ENCODE data around the gene HGFAC. TPM values are rescaled to one million over a fixed set of nuclear protein-coding genes. Genes with fewer than 3 reads are reported as not detected.

The HGFAC gene
- total and polyA plus RNA-seq, 2 of the 13 experiments (the other 11 are each of a cell fraction or from before 2014, with no cell fraction given) = 8.5 to 63.6 TPM

- TF ChIP-seq RERE (CRISPR knock-in tag; IDR thresholded peaks at IDR 0.05; ENCODE audit: low read depth) (no peak), ZNF225 (CRISPR knock-in tag; IDR thresholded peaks at IDR 0.05) (0 out of 2 replicates have a peak, but pooled peaks have one; percentile 14), SPEN (CRISPR knock-in tag; IDR thresholded peaks at IDR 0.05; ENCODE audit: low read depth) (no peak; the same call in 1 of the 2 replicates), CSRNP1 (CRISPR knock-in tag; IDR thresholded peaks at IDR 0.05) (no peak), POGZ (CRISPR knock-in tag; IDR thresholded peaks at IDR 0.05) (no peak; the same call in 1 of the 2 replicates), ZNF451 (CRISPR knock-in tag; IDR thresholded peaks at IDR 0.05) (no peak; the same call in 1 of the 2 replicates), RARG (CRISPR knock-in tag; IDR thresholded peaks at IDR 0.05; ENCODE audit: low read depth) (no peak), HDAC1 (CRISPR knock-in tag; IDR thresholded peaks at IDR 0.05) (no peak), MAX (IDR thresholded peaks at IDR 0.05) (0 out of 2 replicates have a peak, but pooled peaks have one; percentile 37), PCBP2 (optimal IDR thresholded peaks at IDR 0.05; ENCODE audit: low read depth, low read length, poor library complexity, severe bottlenecking) (no peak), FOXJ3 (CRISPR knock-in tag; IDR thresholded peaks at IDR 0.05; ENCODE audit: borderline replicate concordance) (no peak), ZFP91 (CRISPR knock-in tag; IDR thresholded peaks at IDR 0.05; ENCODE audit: borderline replicate concordance) (no peak), THYN1 (CRISPR knock-in tag; IDR thresholded peaks at IDR 0.05; ENCODE audit: borderline replicate concordance, low read depth) (no peak)
Measured at GRCh38 chr4:3442460-3442958, 741 bp downstream of the HGFAC start (continued).

Measured in HepG2 (cell line).